ENCODE measurements around the gene PALM2AKAP2.

- TF ChIP-seq, protein P1, sequence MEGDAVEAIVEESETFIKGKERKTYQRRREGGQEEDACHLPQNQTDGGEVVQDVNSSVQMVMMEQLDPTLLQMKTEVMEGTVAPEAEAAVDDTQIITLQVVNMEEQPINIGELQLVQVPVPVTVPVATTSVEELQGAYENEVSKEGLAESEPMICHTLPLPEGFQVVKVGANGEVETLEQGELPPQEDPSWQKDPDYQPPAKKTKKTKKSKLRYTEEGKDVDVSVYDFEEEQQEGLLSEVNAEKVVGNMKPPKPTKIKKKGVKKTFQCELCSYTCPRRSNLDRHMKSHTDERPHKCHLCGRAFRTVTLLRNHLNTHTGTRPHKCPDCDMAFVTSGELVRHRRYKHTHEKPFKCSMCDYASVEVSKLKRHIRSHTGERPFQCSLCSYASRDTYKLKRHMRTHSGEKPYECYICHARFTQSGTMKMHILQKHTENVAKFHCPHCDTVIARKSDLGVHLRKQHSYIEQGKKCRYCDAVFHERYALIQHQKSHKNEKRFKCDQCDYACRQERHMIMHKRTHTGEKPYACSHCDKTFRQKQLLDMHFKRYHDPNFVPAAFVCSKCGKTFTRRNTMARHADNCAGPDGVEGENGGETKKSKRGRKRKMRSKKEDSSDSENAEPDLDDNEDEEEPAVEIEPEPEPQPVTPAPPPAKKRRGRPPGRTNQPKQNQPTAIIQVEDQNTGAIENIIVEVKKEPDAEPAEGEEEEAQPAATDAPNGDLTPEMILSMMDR (IDR thresholded peaks at IDR 0.05), result no peak
- TF ChIP-seq POLR2AphosphoS5 (IDR thresholded peaks at IDR 0.05), result no peak
- no peak for TF ChIP-seq POLR2A (IDR thresholded peaks at IDR 0.05)
These were observed 32.3 kb downstream of the PALM2AKAP2 start for GRCh38 chr9:109812331-109812730.
